Kidney (tissue), 14 donors: Measurements from ENCODE around the gene CCDC88B. TPM values are rescaled to one million over a fixed set of nuclear protein-coding genes. Genes with fewer than 3 reads are reported as not detected.
A peak's percentile ranks its signal among the peaks of the same experiment; 100 is the strongest.

Source experiments
- DNase-seq, 5 donors: peaks; one replicate each; pipeline ENCODE4 v3.0.0-alpha.2; 2013 to 2020
- FAIRE-seq: peaks from 2 replicates; lab custom pipeline; 2012; peaks lifted over from hg19 to GRCh38; lab: Jason Lieb, UNC
- H3K27ac ChIP-seq, 2 donors: one replicate each; pipeline ENCODE4 v1.7.0; 2013; ENCODE audit warnings: low read depth in 2 of 2, low read length in 2 of 2, inconsistent platforms in 1 of 2
- H3K27me3 ChIP-seq: one replicate; pipeline ENCODE4 v1.7.1; 2013; ENCODE audit warnings: low read length, inconsistent platforms; ENCODE audit not compliant: control insufficient read depth, insufficient read depth
- H3K36me3 ChIP-seq, 3 donors: one replicate each; pipeline versions ENCODE4 v1.7.0 to v1.7.1; 2013; ENCODE audit warnings: low read length in 3 of 3, control low read depth in 1 of 3, inconsistent platforms in 1 of 3; ENCODE audit not compliant: insufficient read depth in 3 of 3, control insufficient read depth in 2 of 3
- H3K4me1 ChIP-seq, 3 donors: one replicate each; pipeline versions ENCODE4 v1.7.0 to v1.7.1; 2013; ENCODE audit warnings: low read length in 3 of 3, inconsistent platforms in 1 of 3, low read depth in 1 of 3; ENCODE audit not compliant: control insufficient read depth in 2 of 3, insufficient read depth in 2 of 3
- H3K4me3 ChIP-seq, 3 donors: one replicate each; pipeline versions ENCODE4 v1.7.0 to v1.8.1; 2013; ENCODE audit warnings: low read length in 3 of 3, control low read depth in 1 of 3, inconsistent platforms in 1 of 3
- H3K9ac ChIP-seq, 3 donors: one replicate each; pipeline versions ENCODE4 v1.7.0 to v1.7.1; 2013; ENCODE audit warnings: low read length in 3 of 3, control low read depth in 1 of 3, inconsistent platforms in 1 of 3
- H3K9me3 ChIP-seq, 3 donors: one replicate each; pipeline versions ENCODE4 v1.7.0 to v1.7.1; 2013; ENCODE audit warnings: low read length in 3 of 3, control low read depth in 1 of 3, inconsistent platforms in 1 of 3; ENCODE audit not compliant: control insufficient read depth in 2 of 3, insufficient read depth in 1 of 3
- intact Hi-C: fragments of 100-400 bp; cut with DNase I; formaldehyde crosslinking; loops from one replicate; pipeline ENCODE4 v1.11.1; 2022
- polyA plus RNA-seq: library from polyadenylated mRNA; stranded (reverse); fragments of 350-450 nt; fragmentation: Illumina TruSeq; extraction: RNeasy Lipid Tissue Mini Kit (QIAGEN cat#74804); gene quantifications from one replicate; pipeline ENCODE4 v1.2.3, GENCODE V29; 2014; ENCODE audit warnings: low read depth, low replicate concordance; ENCODE audit not compliant: insufficient read depth
- total RNA-seq: library from RNA; stranded (reverse); fragmentation: NEBNext Ultra II Directional; extraction: Animal tissue kit (Norgen Biotek cat#: 25700); gene quantifications from one replicate; pipeline ENCODE4 v1.2.1, GENCODE V29; 2021
- TF ChIP-seq, protein P1 (sequence below): IDR thresholded peaks from 3 replicates; pipeline ENCODE4 v1.5.1; 2012; ENCODE audit warnings: mild to moderate bottlenecking, moderate library complexity, borderline replicate concordance; ENCODE audit not compliant: insufficient read depth; ENCODE audit errors: extremely low read depth
- donor health status: control.
- donor health status: control.
- donor health status: control.
- donor health status: control.
- donor health status: control.
- donor health status: DM: yes; HTN: yes; CAD: no.
- donor health status: Normal renal cell carcinoma (clear cell type).

Gene CCDC88B
- total and polyA plus RNA-seq, 2 donors from 2014 or later: 10.0 to 13.3 TPM

DNA sequence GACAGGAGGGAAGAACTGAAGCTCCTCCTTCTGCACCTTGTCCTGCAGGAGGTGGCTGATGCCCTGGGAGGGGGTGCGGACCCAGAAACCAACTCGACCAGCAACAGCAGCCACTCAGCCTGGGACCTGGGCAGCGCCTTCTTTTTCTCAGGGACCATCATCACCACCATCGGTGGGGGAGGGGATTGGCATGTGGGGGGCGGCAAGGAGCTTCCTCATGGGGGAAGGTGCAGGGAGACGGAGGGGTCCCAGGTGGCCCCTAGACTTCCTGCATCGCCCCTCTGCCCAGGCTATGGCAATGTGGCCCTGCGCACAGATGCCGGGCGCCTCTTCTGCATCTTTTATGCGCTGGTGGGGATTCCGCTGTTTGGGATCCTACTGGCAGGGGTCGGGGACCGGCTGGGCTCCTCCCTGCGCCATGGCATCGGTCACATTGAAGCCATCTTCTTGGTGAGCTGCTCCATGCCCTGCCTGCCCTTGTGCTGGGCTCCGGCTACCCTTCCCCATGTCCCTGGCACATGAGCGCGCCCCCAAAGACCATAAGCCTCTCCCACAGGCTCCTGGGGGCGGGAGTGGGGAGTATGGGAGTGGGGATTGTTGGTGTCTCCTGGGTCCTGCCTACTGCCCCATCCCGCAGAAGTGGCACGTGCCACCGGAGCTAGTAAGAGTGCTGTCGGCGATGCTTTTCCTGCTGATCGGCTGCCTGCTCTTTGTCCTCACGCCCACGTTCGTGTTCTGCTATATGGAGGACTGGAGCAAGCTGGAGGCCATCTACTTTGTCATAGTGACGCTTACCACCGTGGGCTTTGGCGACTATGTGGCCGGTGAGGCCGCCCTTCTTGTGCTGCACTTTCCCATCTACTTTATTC is 42.9 kb upstream of the CCDC88B start:
- no peak overlapping the region for H3K27ac ChIP-seq
- intact Hi-C loops: no loop called here
- FAIRE-seq: no peak

DNA sequence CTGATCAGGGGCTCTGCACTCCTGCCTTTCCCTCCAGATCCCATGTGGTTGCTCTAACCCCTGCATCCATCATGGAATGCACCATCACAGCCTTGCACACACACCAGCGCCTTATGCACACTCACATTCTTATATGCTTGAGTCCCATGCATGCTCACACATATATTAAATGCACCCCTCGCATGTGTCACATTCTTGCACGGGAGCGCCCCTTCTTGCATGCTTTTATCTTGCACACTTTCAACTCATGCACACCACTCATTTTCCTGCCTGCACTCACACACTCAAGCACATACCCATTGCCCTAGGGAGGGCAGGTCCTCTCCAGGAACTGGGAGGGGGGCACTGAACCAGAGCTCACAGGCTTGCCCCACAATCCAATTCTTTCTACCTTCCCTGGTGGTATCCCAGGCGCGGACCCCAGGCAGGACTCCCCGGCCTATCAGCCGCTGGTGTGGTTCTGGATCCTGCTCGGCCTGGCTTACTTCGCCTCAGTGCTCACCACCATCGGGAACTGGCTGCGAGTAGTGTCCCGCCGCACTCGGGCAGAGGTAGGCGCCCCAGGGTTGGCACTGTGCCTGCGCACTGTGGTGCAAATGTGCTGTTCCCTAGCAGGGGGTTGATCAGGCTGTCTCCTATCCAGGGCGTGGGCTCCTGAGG is 42.2 kb upstream of the CCDC88B start:
- Histone ChIP-seq H3K4me1 (peaks cover 0 to 19% (median 0%) of the 10 kb centered on the region in 3 donors), H3K9ac (no peak overlapping the region), H3K36me3 (no peaks in the 10 kb centered on the region), H3K27me3 (peaks cover 46% of the 10 kb centered on the region), H3K4me3 (no peak overlapping the region), H3K27ac (no peak overlapping the region), H3K9me3 (no peaks in the 10 kb centered on the region)
- DNase-seq: peak in 4 of 5 donors; percentile 31 to 83 (median 56)
- FAIRE-seq: no peak
- TF ChIP-seq, protein P1, sequence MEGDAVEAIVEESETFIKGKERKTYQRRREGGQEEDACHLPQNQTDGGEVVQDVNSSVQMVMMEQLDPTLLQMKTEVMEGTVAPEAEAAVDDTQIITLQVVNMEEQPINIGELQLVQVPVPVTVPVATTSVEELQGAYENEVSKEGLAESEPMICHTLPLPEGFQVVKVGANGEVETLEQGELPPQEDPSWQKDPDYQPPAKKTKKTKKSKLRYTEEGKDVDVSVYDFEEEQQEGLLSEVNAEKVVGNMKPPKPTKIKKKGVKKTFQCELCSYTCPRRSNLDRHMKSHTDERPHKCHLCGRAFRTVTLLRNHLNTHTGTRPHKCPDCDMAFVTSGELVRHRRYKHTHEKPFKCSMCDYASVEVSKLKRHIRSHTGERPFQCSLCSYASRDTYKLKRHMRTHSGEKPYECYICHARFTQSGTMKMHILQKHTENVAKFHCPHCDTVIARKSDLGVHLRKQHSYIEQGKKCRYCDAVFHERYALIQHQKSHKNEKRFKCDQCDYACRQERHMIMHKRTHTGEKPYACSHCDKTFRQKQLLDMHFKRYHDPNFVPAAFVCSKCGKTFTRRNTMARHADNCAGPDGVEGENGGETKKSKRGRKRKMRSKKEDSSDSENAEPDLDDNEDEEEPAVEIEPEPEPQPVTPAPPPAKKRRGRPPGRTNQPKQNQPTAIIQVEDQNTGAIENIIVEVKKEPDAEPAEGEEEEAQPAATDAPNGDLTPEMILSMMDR: no peak
- intact Hi-C loops: no loop called here

More for the DNA sequence above, 42.9 kb upstream of the CCDC88B start:
- Histone ChIP-seq H3K9me3 (no peaks in the 10 kb centered on the region), H3K36me3 (no peaks in the 10 kb centered on the region), H3K9ac (no peak overlapping the region), H3K27me3 (peaks cover 46% of the 10 kb centered on the region), H3K4me3 (no peak overlapping the region), H3K4me1 (peaks cover 0 to 22% (median 0%) of the 10 kb centered on the region in 3 donors)
- TF ChIP-seq, protein P1: no peak
- peak in 1 of 5 donors; percentile 56 for DNase-seq

DNA sequence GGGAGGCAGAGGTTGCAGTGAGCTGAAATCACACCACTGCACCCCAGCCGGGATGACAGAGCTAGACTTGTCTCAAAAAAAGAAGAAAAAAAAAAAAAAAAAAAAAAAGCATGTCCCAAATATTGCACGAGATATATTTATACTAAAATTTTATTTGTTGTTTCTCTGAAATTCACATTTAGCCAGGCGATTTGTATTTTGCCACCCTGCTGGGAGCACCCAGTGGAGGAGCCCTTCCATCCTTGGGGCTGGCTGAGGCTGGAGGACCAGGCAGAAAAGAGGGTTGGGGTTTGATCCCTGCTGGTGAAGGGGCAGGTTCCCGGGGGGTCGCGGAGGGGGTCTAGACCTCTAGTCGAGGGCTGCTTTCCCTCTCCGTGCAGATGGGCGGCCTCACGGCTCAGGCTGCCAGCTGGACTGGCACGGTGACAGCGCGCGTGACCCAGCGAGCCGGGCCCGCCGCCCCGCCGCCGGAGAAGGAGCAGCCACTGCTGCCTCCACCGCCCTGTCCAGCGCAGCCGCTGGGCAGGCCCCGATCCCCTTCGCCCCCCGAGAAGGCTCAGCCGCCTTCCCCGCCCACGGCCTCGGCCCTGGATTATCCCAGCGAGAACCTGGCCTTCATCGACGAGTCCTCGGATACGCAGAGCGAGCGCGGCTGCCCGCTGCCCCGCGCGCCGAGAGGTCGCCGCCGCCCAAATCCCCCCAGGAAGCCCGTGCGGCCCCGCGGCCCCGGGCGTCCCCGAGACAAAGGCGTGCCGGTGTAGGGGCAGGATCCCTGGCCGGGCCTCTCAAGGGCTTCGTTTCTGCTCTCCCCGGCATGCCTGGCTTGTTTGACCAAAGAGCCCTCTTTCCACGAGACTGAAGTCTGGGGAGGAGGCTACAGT is 40.8 kb upstream of the CCDC88B start:
- H3K9me3 ChIP-seq: no peaks in the 10 kb centered on the region
- peaks cover 0 to 23% (median 0%) of the 10 kb centered on the region in 3 donors for H3K4me1 ChIP-seq
- H3K27me3 ChIP-seq: peaks cover 42% of the 10 kb centered on the region
- TF ChIP-seq, protein P1: no peak
- intact Hi-C loops: no loop called here
- peak overlapping the region in 1 of 3 donors; percentile 17 for H3K4me3 ChIP-seq
- DNase-seq (peak; percentile 32 to 85 (median 60)), FAIRE-seq (no peak)
- no peak overlapping the region for H3K9ac ChIP-seq
- no peak overlapping the region for H3K27ac ChIP-seq
- H3K36me3 ChIP-seq: no peaks in the 10 kb centered on the region
